HG03097 (cell line): Measurements from ENCODE around the gene PSMD8.

ENCODE experiments used
- ATAC-seq: cut with Tn5 transposase; IDR thresholded peaks from one replicate; pipeline ENCODE4 v1.9.1; 2021; ENCODE audit not compliant: unreplicated experiment, low FRiP score

Gene PSMD8

DNA sequence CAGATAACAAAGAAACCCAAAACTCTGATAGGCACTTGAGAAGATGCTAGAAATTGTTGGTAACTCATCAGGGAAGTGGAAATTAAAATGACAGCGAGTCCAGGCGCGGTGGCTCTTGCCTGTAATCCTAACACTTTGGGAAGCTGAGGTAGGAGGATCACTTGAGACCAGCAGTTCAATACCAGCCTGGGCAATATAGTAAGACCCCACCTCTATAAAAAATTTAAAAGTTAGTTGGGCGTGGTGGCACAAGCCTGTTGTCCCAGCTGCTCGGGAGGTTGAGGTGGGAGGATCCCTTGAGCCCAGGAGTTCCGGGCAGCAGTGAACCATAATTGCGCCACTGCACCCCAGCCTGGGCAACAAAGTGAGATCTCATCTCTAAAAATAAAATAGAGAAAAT, 56.6 kb downstream of the PSMD8 start:
- no peak for ATAC-seq

DNA sequence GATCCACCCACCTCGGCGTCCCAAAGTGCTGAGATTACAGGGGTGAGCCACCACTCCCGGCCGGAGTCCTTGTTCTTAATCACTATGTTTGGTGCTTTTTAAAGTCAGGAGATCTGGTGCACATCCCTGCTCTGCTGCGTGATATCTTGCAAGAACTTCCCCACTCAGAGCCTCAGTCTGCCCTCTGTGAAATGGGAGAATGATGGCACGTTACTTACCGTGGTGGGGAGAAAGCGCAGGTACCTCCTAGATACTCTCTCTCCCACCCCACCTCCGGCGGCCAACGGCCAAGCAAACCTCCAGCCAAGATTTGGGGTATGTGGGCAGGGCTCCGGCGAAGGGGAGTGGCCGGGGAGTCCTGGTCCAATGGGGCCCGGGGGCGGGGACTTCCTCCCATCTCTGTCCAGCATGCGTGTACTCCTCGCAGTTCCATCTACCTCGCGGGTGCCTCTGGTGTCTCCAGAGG, 58.9 kb downstream of the PSMD8 start, which contains the start of gene RYR1:
TSS of gene RYR1 (plus strand) at position 424 of the 466 bp plus-strand sequence. CDS start 139 bp downstream, outside the sequence.
- no peak for ATAC-seq
